NCI-H1436 (cell line): ENCODE results near the gene RSU1.

Source experiments
- DNase-seq: peaks from one replicate; lab custom pipeline; 2025; lab: John Stamatoyannopoulos, UW

The RSU1 gene

DNA sequence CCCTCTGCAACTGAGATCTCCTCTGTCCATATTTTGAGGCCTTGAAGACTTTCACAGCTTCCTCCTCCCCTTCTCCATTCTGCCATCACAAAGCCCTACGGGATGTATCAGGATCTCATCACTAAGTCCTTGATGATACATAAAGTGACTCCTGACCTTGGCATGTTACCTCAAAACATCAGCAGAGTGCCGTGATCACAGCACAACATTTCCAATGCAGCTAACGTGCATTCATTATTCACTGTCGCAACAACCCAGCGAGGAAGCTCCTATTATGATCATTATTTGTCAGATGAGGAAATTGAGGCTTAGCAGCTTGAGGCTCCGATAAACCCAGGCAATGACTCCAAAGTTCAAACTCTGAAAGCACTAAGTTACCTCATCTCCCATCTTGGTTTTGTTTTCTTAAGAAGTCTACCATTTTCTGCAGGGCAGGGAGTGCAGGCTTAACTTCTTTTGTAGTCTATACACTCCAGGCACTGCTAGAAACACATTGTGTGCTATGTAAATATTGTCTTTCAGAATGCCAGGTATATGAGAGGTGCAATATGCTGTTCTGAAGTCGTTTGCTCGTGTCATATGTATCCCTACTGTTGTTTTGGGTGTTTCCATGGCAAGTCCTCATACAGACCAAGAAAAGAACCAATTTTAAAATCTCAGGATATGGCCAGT lies 215.0 kb downstream of the RSU1 start:
- DNase-seq, result no peak

DNA sequence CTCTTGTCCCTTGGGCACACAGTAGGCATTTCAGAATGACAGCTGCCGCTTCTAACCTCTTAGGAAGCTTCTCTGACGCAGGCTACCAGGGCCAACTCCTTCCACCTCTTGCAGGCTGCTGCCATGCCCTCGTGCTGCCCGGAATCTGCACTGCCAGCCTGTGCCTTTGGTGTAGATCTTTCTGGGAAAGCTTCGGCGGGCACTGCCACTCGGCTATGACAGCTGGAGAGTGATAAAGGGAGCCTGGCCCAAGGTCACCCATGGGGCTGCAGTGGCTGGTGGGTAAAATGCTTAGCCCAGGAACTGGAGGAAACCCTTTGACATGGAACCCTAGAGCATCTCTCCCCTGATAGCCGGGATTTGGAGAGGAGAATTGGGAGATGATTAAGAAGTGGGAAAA lies 217.6 kb downstream of the RSU1 start:
- DNase-seq, result no peak

DNA sequence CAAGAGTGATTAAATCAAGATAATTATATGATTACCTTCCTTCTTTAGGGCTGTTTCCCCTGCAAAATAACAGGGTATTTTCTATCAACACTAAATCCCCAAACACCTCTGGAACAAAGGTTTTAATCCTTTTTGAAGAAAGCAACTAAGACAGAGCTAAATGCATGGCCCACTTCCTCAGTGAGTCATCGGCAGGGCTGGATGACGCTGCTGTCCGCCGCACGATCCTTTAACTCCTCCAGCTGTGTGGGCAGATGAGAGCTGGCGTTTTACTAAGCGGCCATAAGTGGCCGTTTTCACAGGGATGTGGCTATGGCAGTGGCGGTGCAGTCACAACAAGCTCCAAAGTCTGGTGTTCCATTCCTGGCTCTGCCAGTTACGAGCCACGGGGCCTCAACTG lies 219.6 kb downstream of the RSU1 start:
- DNase-seq, result no peak

DNA sequence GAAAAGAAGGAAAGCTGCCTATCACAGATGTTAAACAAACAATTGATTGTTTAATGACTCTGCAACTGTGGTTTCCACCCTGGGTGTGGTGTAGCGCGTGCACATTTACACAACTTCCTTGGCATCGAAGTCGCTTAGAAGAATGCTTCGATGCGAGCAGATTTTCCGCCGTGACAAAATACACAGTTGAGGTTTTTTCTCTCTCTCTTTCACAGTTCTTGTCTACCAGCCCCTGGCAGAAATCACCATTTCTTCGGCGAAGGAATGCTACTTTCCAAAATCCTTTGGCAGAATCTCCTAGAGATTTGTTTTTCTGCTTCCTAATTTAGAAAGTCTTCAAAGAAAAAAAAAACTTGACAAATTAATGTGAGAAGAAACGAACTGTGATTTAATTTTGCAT lies 224.8 kb downstream of the RSU1 start:
- no peak for DNase-seq

DNA sequence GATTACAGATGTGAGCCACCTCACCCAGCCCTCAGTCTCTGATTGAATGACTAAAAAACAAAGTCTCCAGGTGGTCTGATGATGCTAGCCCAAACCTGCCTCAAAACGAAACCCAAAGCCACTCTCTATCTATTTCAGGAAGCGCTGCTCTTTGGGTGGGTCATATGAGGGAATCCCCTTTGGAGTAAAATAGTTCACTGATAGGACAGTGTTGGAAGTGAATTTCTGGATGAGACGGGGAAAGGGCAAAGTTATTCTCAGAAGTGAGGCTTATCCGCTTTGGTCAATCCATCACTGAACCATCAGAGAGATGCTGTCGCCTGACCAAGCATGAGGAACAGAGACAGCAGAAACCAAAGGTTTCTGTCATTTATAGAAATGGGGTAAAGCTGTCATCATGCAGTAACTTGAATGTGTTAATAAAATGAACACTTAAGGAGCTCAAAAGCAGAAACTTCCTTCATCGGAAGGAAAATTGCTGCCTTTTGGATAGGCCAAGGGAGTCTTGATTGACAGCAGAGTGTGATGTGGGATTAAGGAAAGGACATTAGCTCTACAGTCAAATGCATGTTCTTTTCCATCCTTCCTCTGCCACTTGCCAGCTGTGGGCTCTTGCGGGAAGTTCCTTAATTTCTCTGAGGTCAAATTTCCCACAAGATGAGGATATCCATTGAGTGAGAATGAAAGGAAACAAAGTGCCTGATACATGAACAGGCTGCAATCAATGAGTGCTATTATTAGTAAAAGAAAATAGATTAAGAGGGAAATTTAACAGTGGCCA lies 230.7 kb downstream of the RSU1 start:
- DNase-seq, result no peak

DNA sequence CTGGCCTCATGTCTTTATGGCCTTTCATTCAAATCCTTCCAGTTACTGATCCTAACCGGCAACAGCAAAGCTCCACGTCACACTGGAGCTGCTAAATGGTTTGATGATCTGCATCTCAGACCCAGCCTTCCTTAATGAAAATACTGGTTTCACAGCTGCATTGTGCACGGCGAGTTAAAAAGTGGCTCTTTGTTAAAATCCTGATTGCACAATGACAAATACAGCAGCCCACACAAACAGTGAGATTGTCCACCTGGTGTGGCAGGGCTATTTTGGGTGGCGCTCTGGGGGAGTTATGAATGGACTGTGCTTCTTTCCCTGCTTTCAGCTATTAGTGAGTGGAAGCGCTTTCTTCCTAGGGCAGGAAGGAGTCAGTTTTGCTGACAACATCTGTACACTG lies 232.1 kb downstream of the RSU1 start:
- no peak for DNase-seq

DNA sequence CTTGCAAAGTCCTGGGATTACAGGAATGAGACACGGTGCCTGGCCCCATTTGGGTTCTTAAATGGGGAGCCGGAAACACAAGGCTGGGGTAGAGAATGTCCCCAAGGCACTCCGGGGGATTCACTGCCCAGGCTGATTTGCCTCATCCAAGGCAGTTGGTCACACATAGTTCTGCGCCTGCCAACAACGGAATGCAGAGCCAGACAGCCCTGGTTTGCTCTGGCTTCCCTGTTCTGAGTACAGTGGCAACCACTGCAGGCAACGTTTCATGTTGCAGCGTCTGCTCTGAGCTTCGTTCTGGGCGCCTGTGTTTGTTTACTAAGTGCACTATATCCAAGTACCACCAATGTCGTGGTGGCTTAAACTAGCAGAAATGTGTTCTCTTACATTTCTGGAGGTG lies 233.8 kb downstream of the RSU1 start:
- DNase-seq, result no peak

DNA sequence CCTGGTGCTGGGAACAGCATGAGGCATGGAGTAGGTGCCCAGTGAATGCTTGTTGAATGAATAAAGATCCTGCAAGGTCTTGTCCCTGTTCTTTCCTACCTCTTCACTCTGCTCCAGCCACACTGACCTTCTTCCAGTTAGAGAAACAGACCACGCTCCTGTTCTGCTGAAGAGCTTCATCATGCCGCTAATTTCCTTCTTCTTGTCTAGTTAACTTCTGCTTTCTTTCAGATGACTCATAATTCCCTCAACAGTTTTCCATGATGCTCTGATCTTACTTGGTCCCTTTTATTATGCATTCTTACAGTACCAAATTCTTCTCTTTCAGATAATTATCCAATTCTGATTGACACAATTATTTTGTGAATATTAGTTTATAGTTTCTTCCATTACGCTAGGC lies 236.0 kb downstream of the RSU1 start:
- no peak for DNase-seq

DNA sequence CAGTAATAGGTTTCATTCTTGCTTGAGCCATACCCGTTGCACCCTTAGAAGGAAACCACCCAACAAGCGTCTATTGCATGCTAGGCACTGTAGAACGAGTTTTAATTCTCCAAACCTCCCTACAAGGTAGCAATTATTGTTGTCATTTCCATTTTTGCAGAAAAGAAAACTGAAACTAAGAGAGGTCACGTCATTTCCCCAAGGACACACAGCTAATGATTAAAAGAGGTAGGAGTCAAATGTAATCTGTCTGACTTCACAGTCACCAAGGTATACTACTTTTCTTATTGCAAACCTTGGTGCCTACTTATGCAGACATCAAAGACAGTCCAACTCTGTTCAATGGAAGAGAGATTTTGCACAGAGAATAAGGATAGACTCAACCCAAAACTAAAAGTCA lies 246.5 kb downstream of the RSU1 start:
- DNase-seq, result no peak

DNA sequence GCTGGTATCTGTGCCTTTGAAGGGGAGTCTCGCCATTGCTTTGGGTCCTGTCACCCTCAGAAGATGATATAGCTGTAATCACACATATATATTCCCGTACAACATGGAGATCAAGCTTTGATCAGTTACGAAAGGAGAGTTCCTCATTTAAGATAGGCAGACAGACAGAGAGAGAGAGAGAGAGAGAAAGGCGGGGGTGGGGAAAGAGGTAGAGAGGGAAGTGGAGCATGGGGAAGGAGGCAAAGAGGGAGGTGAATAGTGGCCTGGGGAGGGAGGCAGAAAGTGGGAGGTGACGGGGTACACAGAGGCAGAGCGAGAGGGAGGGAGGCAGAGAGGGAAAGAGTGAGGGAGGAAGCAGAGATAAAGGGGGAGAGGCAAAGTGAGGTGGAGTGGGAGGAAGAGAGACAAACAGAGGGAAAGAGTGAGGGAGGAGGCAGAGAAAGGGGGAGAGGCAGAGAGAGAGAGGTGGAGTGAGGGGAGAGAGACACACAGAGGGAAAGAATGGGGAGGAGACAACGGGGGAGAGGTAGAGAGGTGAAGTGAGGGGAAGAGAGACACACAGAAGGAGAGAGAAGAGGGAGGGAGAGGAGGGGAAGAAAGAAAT lies 250.9 kb downstream of the RSU1 start:
- no peak for DNase-seq

DNA sequence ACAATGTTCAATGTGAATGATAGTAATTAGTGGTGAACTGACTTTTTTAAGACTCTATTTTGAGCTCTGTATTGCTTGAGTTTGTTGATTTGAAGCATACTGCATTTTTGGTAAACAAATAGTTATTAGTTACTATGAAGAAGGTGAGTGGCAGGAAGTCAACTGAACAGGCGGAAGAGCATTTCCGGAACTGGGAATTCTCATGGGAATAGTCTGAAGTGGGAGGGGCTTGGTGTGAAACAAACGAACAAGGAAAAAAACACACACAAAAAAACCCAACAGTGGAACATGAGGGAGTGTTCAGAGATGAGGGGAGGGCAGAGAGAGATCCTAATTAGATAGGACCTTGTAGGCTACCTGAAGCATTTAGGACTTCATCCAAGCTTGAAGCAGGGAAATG lies 251.6 kb downstream of the RSU1 start:
- DNase-seq, result no peak

DNA sequence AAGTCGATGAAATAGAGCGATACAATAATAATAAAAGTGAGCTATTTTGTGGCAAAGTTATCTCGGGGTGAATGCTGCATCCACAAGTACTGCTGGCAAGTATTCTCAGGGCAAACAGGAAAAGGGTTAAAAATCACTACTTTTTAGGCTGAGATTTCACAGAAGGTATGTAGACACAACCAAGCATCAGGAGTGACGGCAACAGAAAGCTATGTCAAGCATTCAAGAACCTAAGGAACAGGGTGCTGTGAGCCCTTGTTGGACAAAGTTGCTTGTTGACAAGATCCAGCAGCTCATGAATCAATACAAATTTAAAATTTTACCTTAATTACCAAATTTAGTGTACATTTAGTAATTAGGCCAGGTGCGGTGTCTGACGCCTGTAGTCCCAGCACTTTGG lies 254.3 kb downstream of the RSU1 start:
- DNase-seq, result no peak

DNA sequence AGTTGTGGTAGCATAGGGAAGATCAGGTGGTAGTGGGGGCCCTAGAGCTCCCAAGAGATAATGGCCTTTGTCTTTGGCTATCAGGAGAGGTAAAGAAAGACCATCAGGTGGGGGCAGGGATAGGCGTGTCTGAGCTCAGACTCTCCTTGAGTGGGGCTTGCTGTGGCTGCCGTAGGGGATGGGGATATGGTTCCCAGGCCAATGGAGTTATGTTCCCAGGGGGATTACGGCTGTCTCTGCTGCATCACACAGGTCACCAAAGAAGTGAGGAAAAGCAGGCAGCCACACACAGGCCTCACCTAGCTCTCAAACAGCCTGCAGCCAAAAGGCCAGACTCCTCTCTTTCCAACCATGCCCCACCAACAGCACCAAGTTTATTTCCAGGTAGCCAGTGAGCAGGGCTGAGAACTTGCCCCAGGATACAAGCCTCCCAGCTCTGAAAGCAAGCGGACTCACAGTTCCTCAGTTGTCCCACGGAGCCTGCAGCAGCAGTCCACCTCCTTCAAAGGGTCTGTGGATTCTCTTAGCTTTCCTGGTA lies 257.9 kb downstream of the RSU1 start:
- DNase-seq, result no peak

DNA sequence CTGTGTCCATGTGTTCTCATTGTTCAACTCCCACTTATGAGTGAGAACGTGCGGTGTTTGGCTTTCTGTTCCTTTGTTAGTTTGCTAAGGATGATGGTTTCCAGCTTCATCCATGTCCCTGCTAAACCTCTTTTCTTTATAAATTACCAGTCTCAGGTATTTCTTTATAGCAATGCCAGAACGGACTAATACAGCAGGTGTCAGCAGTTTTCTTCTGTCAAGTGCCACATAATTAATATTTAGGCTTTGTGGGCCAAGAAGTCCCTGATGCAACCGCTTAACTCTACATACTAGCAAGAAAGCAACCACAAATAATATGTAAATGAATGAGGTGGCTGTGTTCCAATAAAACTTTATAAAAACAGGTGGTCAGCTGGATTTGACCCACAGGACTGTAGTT lies 269.3 kb downstream of the RSU1 start:
- DNase-seq, result no peak

DNA sequence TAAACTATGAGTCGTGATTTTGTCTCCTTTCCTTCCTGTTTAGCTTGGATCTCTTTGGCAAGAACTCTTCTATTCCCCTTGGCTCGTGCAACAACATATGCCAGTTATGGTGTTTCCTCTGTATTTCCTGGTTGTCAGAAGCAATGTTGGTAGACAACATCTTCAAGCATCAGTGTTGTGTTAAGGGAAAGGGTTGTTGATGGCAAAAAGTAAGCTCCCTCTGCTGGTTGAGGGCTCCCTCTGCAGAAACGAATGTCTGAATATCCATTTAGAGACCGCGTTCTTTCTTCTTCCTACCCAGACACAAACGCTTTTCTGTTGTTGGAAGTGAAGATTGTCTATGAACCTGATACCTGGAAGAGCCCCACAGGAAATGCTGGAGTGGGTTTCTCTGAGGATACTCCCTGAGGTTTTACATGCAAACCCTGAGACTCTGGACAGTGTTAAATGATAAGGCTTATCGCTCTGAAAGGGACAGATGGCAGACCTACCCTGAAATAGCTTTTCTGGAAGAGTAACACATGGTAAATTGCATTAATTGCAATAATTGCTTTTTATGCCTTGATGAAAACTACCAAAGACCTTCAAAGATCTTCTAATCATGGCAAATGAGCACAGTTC lies 272.0 kb downstream of the RSU1 start:
- DNase-seq, result no peak

DNA sequence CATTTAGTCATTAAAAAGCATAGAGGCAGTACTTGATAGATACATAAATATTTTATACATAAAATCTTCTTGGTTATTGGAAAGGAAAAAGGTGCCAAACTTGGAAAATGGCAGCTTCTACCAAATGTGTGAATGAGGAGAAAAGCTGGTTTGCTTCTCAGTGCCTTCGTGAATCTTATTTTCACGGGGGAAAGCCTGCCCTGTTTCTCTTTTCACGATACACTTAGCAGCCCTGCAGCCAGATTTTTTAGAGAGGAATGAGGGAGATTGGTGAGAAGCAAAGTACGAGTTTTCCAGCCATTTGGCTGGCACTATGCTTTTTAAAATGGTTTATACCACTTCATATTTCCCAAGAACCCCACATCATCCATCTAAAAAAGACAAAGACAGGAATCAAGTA lies 272.6 kb downstream of the RSU1 start:
- no peak for DNase-seq

DNA sequence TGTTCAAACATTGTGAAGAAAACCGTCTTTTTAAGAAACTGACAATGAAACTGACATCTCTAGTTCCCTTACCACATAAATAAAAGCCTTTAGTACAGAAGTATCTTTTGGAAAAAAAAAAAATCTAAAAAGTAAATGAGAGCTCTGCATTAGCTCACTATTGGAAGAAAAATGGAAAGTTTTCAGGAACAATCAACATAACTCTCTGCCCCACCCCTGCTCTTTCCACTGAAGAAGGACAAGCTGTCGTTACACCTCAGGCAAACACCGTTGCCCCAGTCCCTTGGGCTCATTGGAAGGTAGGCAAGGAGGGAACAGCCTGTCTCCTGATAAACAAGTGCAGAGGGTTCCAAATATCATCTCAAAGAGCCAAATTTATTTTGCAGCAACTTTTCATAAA lies 273.1 kb downstream of the RSU1 start:
- DNase-seq, result no peak
